Ovary (tissue), 9 donors: ENCODE data around the gene N4BP2L2. TPM values are rescaled to one million over a fixed set of nuclear protein-coding genes. Genes with fewer than 3 reads are reported as not detected.

ENCODE experiments used
- DNase-seq, 5 donors: peaks; one replicate each; pipeline ENCODE4 v3.0.0-alpha.2; 2019 to 2020
- H3K27ac ChIP-seq, 2 donors: fragments of 200-600 bp; one replicate each; pipeline versions ENCODE4 v1.5.1 to v1.8.0; 2019 to 2022
- H3K27me3 ChIP-seq: fragments of 200-600 bp; one replicate; pipeline ENCODE4 v1.8.0; 2022
- H3K36me3 ChIP-seq: fragments of 200-600 bp; sonication (generic); one replicate; pipeline ENCODE4 v1.5.1; 2019
- H3K4me1 ChIP-seq: one replicate; pipeline ENCODE4 v1.8.1; 2013; ENCODE audit warnings: mild to moderate bottlenecking, moderate library complexity; ENCODE audit not compliant: insufficient read depth
- H3K4me3 ChIP-seq: fragments of 200-600 bp; sonication (generic); one replicate; pipeline ENCODE4 v1.5.1; 2017
- H3K9me3 ChIP-seq, 2 donors: fragments of 200-600 bp in 1 of 2; sonication (generic) in 1 of 2; one replicate each; pipeline versions ENCODE4 v1.5.1 to v1.8.1; 2013 to 2019; ENCODE audit warnings: mild to moderate bottlenecking in 1 of 2, moderate library complexity in 1 of 2
- CTCF ChIP-seq, 3 donors: fragments of 450-650 bp in 2 of 3; fragments of 200-600 bp in 1 of 3; IDR thresholded peaks; one replicate each; pipeline versions ENCODE4 v1.5.1 to v1.8.0; 2016 to 2022; ENCODE audit warnings: antibody characterized with exemption in 3 of 3, mild to moderate bottlenecking in 1 of 3
- EP300 ChIP-seq: sonication (generic); formaldehyde crosslinking; IDR thresholded peaks from one replicate; pipeline ENCODE4 v1.6.1; 2017; ENCODE audit warnings: antibody characterized with exemption
- POLR2A ChIP-seq: fragments of 450-650 bp; IDR thresholded peaks from one replicate; pipeline ENCODE4 v1.6.1; 2017; ENCODE audit warnings: antibody characterized with exemption, mild to moderate bottlenecking, moderate library complexity
- WGBS, 3 donors: extraction: QIAGEN DNeasy Blood & Tissue Kit in 1 of 3; methylation state at CpG; one replicate each; pipeline versions ENCODE4 v1.1.5 to v1.1.7; 2013 to 2017; 5-methylcytosine and 5-hydroxymethylcytosine counted together
- intact Hi-C, 4 donors: fragments of 100-400 bp; cut with DNase I; formaldehyde crosslinking; loops; one replicate each; pipeline versions ENCODE4 v1.11.0 to v1.15.1; 2022 to 2023
- polyA plus RNA-seq, 2 donors: library from polyadenylated mRNA; stranded (reverse); fragments of 200-250 nt in 1 of 2; fragments of 350-450 nt in 1 of 2; fragmentation: Illumina TruSeq in 1 of 2; extraction: RNeasy Lipid Tissue Mini Kit (QIAGEN cat#74804) in 1 of 2; gene quantifications; one replicate each; pipeline ENCODE4 v1.2.3, GENCODE V29; 2013 to 2014
- total RNA-seq, 7 donors: library from RNA; depleted of rRNA in 2 of 7; stranded (reverse); fragments of >200 nt in 2 of 7; fragmentation: NEBNext Ultra II Directional in 3 of 7; extraction: Animal tissue kit (Norgen Biotek cat#: 25700) in 3 of 7; gene quantifications; one replicate each; pipeline versions ENCODE4 v1.1.0 to v1.2.4, GENCODE V29; 2016 to 2023
- donor health status: DM: no; HTN: no; CAD: no; lungs with moderate emphysema.
- donor health status: DM: no; HTN: no; CAD: no.
- donor health status: Bipolar disorder and iron deficiency.
- donor health status: DM: yes; HTN: yes; CAD: no.
- donor health status: DM: no; HTN: no; CAD: no.
- donor health status: DM: yes; HTN: yes; CAD: no.

The N4BP2L2 gene
- total and polyA plus RNA-seq, 9 donors: 67.8 to 220 (median 168) TPM

GRCh38 chr13:32476021-32476731 is 62.4 kb downstream of the N4BP2L2 start:
- Histone ChIP-seq H3K4me1 (no peaks in the 10 kb centered on the region), H3K4me3 (no peak overlapping the region), H3K9me3 (no peaks in the 10 kb centered on the region), H3K27ac (no peak overlapping the region), H3K36me3 (no peaks in the 10 kb centered on the region), H3K27me3 (no peaks in the 10 kb centered on the region)
- no peak for DNase-seq
- 83 to 90% (median 89%) methylated on average over 2 of the region's 2 CpGs for WGBS, 3 donors
- intact Hi-C loops: no loop called here
- TF ChIP-seq POLR2A (no peak), EP300 (no peak), CTCF (IDR thresholded peaks at IDR 0.05) (no peak)

GRCh38 chr13:32474999-32475792 is 63.4 kb downstream of the N4BP2L2 start:
- no peaks in the 10 kb centered on the region for H3K27me3 ChIP-seq
- intact Hi-C loops: no loop called here
- WGBS, 3 donors: 73 to 78% (median 75%) methylated on average over 10 of the region's 10 CpGs

GRCh38 chr13:32473650-32474049 is 64.9 kb downstream of the N4BP2L2 start:
- H3K9me3 ChIP-seq: no peaks in the 10 kb centered on the region
- 89 to 94% (median 89%) methylated on average over 1 of the region's 1 CpG for WGBS, 3 donors

More at GRCh38 chr13:32474999-32475792, 63.4 kb downstream of the N4BP2L2 start:
- no peaks in the 10 kb centered on the region for H3K9me3 ChIP-seq
- H3K27ac ChIP-seq: no peak overlapping the region
- H3K4me1 ChIP-seq: no peaks in the 10 kb centered on the region
- no peak overlapping the region for H3K4me3 ChIP-seq
- no peak for DNase-seq
- H3K36me3 ChIP-seq: no peaks in the 10 kb centered on the region
- no peak for TF ChIP-seq EP300

GRCh38 chr13:32472194-32472621 is 66.4 kb downstream of the N4BP2L2 start:
- H3K36me3 ChIP-seq: no peaks in the 10 kb centered on the region
- no peaks in the 10 kb centered on the region for H3K4me1 ChIP-seq
- H3K27me3 ChIP-seq: no peaks in the 10 kb centered on the region
- intact Hi-C loops: no loop called here
- DNase-seq: no peak
- no peak overlapping the region for H3K4me3 ChIP-seq
- no peaks in the 10 kb centered on the region for H3K9me3 ChIP-seq
- TF ChIP-seq POLR2A (no peak), EP300 (no peak), CTCF (IDR thresholded peaks at IDR 0.05) (no peak)
- 39 to 44% (median 43%) methylated on average over 3 of the region's 3 CpGs for WGBS, 3 donors
- H3K27ac ChIP-seq: no peak overlapping the region

More at GRCh38 chr13:32473650-32474049, 64.9 kb downstream of the N4BP2L2 start:
- DNase-seq: no peak
- H3K27ac ChIP-seq: no peak overlapping the region
- no peaks in the 10 kb centered on the region for H3K4me1 ChIP-seq
- H3K27me3 ChIP-seq: no peaks in the 10 kb centered on the region
- H3K36me3 ChIP-seq: no peaks in the 10 kb centered on the region
- no peak overlapping the region for H3K4me3 ChIP-seq
- TF ChIP-seq EP300 (no peak), POLR2A (no peak), CTCF (IDR thresholded peaks at IDR 0.05) (no peak)
- intact Hi-C loops: no loop called here
